Measurements from ENCODE around the gene OPCML. TPM values are rescaled to one million over a fixed set of nuclear protein-coding genes. Genes with fewer than 3 reads are reported as not detected.
A peak's percentile ranks its signal among the peaks of the same experiment; 100 is the strongest.

OPCML gene
- total and polyA plus RNA-seq, 4 donors = under 0.01 to 1.3 (median 0.88) TPM; not detected in 1

- no peaks in the 10 kb centered on the region for H3K4me1 ChIP-seq (ENCODE audit: control insufficient read depth in 1 of 2, insufficient read depth in 2 of 2, low read length in 2 of 2)
- H3K36me3 ChIP-seq (ENCODE audit: control insufficient read depth in 1 of 2, insufficient read depth in 2 of 2, low read length in 1 of 2) = no peaks in the 10 kb centered on the region
- no peak overlapping the region for H3K27ac ChIP-seq (ENCODE audit: low read depth in 1 of 2, low read length in 2 of 2)
- H3K27me3 ChIP-seq (ENCODE audit: control insufficient read depth in 1 of 2, insufficient read depth in 2 of 2, low read length in 1 of 2) = no peaks in the 10 kb centered on the region
- ATAC-seq (ENCODE audit: low FRiP score) (peak; percentile 62), DNase-seq (peak in 1 of 2 donors; percentile 57)
- peaks cover under 1% of the 10 kb centered on the region for H3K9me3 ChIP-seq (ENCODE audit: control insufficient read depth, low read length)
- no peak overlapping the region for H3K4me3 ChIP-seq (ENCODE audit: low read length in 2 of 2)
- intact Hi-C loops (cut with DNase I) = loop anchor here in 1 of 2 donors (5.0 kb wide), 1 partner anchor 698 kb away; no protein-coding TSS in a partner anchor
- WGBS, 2 donors = 21 to 23% methylated on average over 11 of the region's 11 CpGs
These were observed 397.8 kb downstream of the OPCML start for GRCh38 chr11:133134314-133135173.

GRCh38 chr11:133133606-133134005 lies 398.7 kb downstream of the OPCML start:
- no peaks in the 10 kb centered on the region for H3K27me3 ChIP-seq (ENCODE audit: control insufficient read depth in 1 of 2, insufficient read depth in 2 of 2, low read length in 1 of 2)
- peaks cover 1% of the 10 kb centered on the region for H3K9me3 ChIP-seq (ENCODE audit: control insufficient read depth, low read length)
- ATAC-seq (ENCODE audit: low FRiP score) (no peak), DNase-seq (no peak)
- no peak overlapping the region for H3K27ac ChIP-seq (ENCODE audit: low read depth in 1 of 2, low read length in 2 of 2)
- H3K36me3 ChIP-seq (ENCODE audit: control insufficient read depth in 1 of 2, insufficient read depth in 2 of 2, low read length in 1 of 2) = no peaks in the 10 kb centered on the region
- 73 to 75% methylated on average over 4 of the region's 4 CpGs for WGBS, 2 donors
- no peaks in the 10 kb centered on the region for H3K4me1 ChIP-seq (ENCODE audit: control insufficient read depth in 1 of 2, insufficient read depth in 2 of 2, low read length in 2 of 2)
- intact Hi-C loops (cut with DNase I) = no loop called here
- no peak overlapping the region for H3K4me3 ChIP-seq (ENCODE audit: low read length in 2 of 2)

DNA sequence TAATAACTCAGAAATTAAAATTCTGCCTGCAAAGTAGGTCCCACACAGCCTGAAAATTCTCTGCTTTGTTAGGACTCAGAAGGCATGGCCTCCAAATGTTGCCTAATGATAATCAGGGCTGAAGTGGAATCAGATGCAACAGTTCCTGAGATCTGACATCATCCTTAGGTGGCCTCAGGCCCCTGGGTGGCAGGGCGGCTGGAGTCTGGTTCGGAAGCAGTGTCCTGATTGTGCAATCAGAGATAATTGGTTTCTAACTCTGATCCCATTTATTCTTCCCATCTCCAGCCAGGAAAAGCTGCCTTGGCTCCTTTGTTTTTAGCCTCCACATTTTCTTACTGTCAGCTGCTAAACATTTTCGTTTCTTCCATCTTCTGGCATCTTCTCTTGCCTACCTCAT lies 399.3 kb downstream of the OPCML start:
- no peaks in the 10 kb centered on the region for H3K27me3 ChIP-seq (ENCODE audit: control insufficient read depth in 1 of 2, insufficient read depth in 2 of 2, low read length in 1 of 2)
- H3K9me3 ChIP-seq (ENCODE audit: control insufficient read depth, low read length) = peaks cover 1% of the 10 kb centered on the region
- intact Hi-C loops (cut with DNase I) = no loop called here
- no peaks in the 10 kb centered on the region for H3K4me1 ChIP-seq (ENCODE audit: control insufficient read depth in 1 of 2, insufficient read depth in 2 of 2, low read length in 2 of 2)
- H3K4me3 ChIP-seq (ENCODE audit: low read length in 2 of 2) = no peak overlapping the region
- no peaks in the 10 kb centered on the region for H3K36me3 ChIP-seq (ENCODE audit: control insufficient read depth in 1 of 2, insufficient read depth in 2 of 2, low read length in 1 of 2)
- WGBS, 2 donors = 73 to 92% methylated on average over 3 of the region's 3 CpGs
- DNase-seq (no peak), ATAC-seq (ENCODE audit: low FRiP score) (no peak)
- H3K27ac ChIP-seq (ENCODE audit: low read depth in 1 of 2, low read length in 2 of 2) = no peak overlapping the region

GRCh38 chr11:133127741-133128140 lies 404.6 kb downstream of the OPCML start:
- intact Hi-C loops (cut with DNase I) = no loop called here
- 81 to 85% methylated on average over 7 of the region's 7 CpGs for WGBS, 2 donors
- H3K9me3 ChIP-seq (ENCODE audit: control insufficient read depth, low read length) = peaks cover 3% of the 10 kb centered on the region

DNA sequence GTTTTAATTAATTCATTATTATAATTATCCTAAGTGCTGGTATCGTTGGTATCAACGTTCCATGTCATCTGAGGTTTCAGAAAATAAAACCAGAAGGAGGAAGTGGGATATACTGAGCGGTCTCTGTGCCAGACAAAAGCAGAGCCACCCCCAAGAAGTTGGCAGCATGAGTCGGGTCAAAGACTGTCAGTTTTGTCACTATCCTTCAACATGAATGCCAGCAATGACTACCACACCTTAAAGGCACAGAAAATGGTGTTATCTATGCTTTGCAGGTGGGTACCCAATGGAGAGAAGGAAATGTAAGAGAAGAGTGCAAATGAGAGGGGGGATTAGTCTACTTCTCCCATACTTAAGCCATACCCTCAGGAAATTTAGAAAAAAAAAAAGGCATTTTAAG lies 408.5 kb downstream of the OPCML start:
- H3K4me1 ChIP-seq (ENCODE audit: control insufficient read depth in 1 of 2, insufficient read depth in 2 of 2, low read length in 2 of 2) = no peaks in the 10 kb centered on the region
- H3K27ac ChIP-seq (ENCODE audit: low read depth in 1 of 2, low read length in 2 of 2) = no peak overlapping the region
- no peak for ATAC-seq (ENCODE audit: low FRiP score)
- peaks cover 0 to 2% of the 10 kb centered on the region in 2 donors for H3K27me3 ChIP-seq (ENCODE audit: control insufficient read depth in 1 of 2, insufficient read depth in 2 of 2, low read length in 1 of 2)
- intact Hi-C loops (cut with DNase I) = no loop called here
- H3K36me3 ChIP-seq (ENCODE audit: control insufficient read depth in 1 of 2, insufficient read depth in 2 of 2, low read length in 1 of 2) = no peaks in the 10 kb centered on the region
- DNase-seq = no peak
- H3K4me3 ChIP-seq (ENCODE audit: low read length in 2 of 2) = no peak overlapping the region
- 51 to 66% methylated on average over 4 of the region's 4 CpGs for WGBS, 2 donors
- H3K9me3 ChIP-seq (ENCODE audit: control insufficient read depth, low read length) = peaks cover 1% of the 10 kb centered on the region

More at GRCh38 chr11:133127741-133128140, 404.6 kb downstream of the OPCML start:
- DNase-seq = no peak
- Histone ChIP-seq H3K27ac (ENCODE audit: low read depth in 1 of 2, low read length in 2 of 2) (no peak overlapping the region), H3K36me3 (ENCODE audit: control insufficient read depth in 1 of 2, insufficient read depth in 2 of 2, low read length in 1 of 2) (no peaks in the 10 kb centered on the region), H3K4me3 (ENCODE audit: low read length in 2 of 2) (no peak overlapping the region), H3K27me3 (ENCODE audit: control insufficient read depth in 1 of 2, insufficient read depth in 2 of 2, low read length in 1 of 2) (peaks cover 0 to 2% of the 10 kb centered on the region in 2 donors), H3K4me1 (ENCODE audit: control insufficient read depth in 1 of 2, insufficient read depth in 2 of 2, low read length in 2 of 2) (no peaks in the 10 kb centered on the region)
- no peak for ATAC-seq (ENCODE audit: low FRiP score)

GRCh38 chr11:133123366-133123765 lies 408.9 kb downstream of the OPCML start:
- WGBS, 2 donors = 51 to 56% methylated on average over 7 of the region's 7 CpGs
- no peaks in the 10 kb centered on the region for H3K4me1 ChIP-seq (ENCODE audit: control insufficient read depth in 1 of 2, insufficient read depth in 2 of 2, low read length in 2 of 2)
- intact Hi-C loops (cut with DNase I) = no loop called here
- no peak overlapping the region for H3K27ac ChIP-seq (ENCODE audit: low read depth in 1 of 2, low read length in 2 of 2)
- no peak overlapping the region for H3K4me3 ChIP-seq (ENCODE audit: low read length in 2 of 2)
- H3K9me3 ChIP-seq (ENCODE audit: control insufficient read depth, low read length) = peaks cover 1% of the 10 kb centered on the region
- no peaks in the 10 kb centered on the region for H3K36me3 ChIP-seq (ENCODE audit: control insufficient read depth in 1 of 2, insufficient read depth in 2 of 2, low read length in 1 of 2)
- ATAC-seq (ENCODE audit: low FRiP score) (no peak), DNase-seq (no peak)
- peaks cover 0 to 2% of the 10 kb centered on the region in 2 donors for H3K27me3 ChIP-seq (ENCODE audit: control insufficient read depth in 1 of 2, insufficient read depth in 2 of 2, low read length in 1 of 2)

- intact Hi-C loops (cut with DNase I) = no loop called here
- DNase-seq (no peak), ATAC-seq (ENCODE audit: low FRiP score) (no peak)
- H3K4me1 ChIP-seq (ENCODE audit: control insufficient read depth in 1 of 2, insufficient read depth in 2 of 2, low read length in 2 of 2) = no peaks in the 10 kb centered on the region
- peaks cover 0 to 2% of the 10 kb centered on the region in 2 donors for H3K27me3 ChIP-seq (ENCODE audit: control insufficient read depth in 1 of 2, insufficient read depth in 2 of 2, low read length in 1 of 2)
- WGBS, 2 donors = 7 to 36% methylated on average over 3 of the region's 3 CpGs
- H3K4me3 ChIP-seq (ENCODE audit: low read length in 2 of 2) = no peak overlapping the region
- peaks cover 1% of the 10 kb centered on the region for H3K9me3 ChIP-seq (ENCODE audit: control insufficient read depth, low read length)
- H3K36me3 ChIP-seq (ENCODE audit: control insufficient read depth in 1 of 2, insufficient read depth in 2 of 2, low read length in 1 of 2) = no peaks in the 10 kb centered on the region
- H3K27ac ChIP-seq (ENCODE audit: low read depth in 1 of 2, low read length in 2 of 2) = no peak overlapping the region
These were observed 410.0 kb downstream of the OPCML start for GRCh38 chr11:133122256-133122655.

- H3K36me3 ChIP-seq (ENCODE audit: control insufficient read depth in 1 of 2, insufficient read depth in 2 of 2, low read length in 1 of 2) = no peaks in the 10 kb centered on the region
- no peaks in the 10 kb centered on the region for H3K4me1 ChIP-seq (ENCODE audit: control insufficient read depth in 1 of 2, insufficient read depth in 2 of 2, low read length in 2 of 2)
- WGBS, 2 donors = 44 to 54% methylated on average over 7 of the region's 7 CpGs
- H3K9me3 ChIP-seq (ENCODE audit: control insufficient read depth, low read length) = no peaks in the 10 kb centered on the region
- no peaks in the 10 kb centered on the region for H3K27me3 ChIP-seq (ENCODE audit: control insufficient read depth in 1 of 2, insufficient read depth in 2 of 2, low read length in 1 of 2)
- intact Hi-C loops (cut with DNase I) = no loop called here
- H3K4me3 ChIP-seq (ENCODE audit: low read length in 2 of 2) = no peak overlapping the region
- H3K27ac ChIP-seq (ENCODE audit: low read depth in 1 of 2, low read length in 2 of 2) = no peak overlapping the region
- ATAC-seq (ENCODE audit: low FRiP score) (no peak), DNase-seq (no peak)
These were observed 413.6 kb downstream of the OPCML start for GRCh38 chr11:133118563-133119268.
